GM18499 (cell line): ENCODE measurements around the gene ERVFRD-1.
"Not testable (repeated sequence)": the region's sequence is repeated elsewhere in the genome, so short reads cannot be mapped to it uniquely, and the experiment has no call there.

Experiments used
- ATAC-seq: cut with Tn5 transposase; IDR thresholded peaks from one replicate; pipeline ENCODE4 v1.9.1; 2021; ENCODE audit warnings: moderate number of reproducible peaks; ENCODE audit not compliant: insufficient read depth, unreplicated experiment

ERVFRD-1 gene

DNA sequence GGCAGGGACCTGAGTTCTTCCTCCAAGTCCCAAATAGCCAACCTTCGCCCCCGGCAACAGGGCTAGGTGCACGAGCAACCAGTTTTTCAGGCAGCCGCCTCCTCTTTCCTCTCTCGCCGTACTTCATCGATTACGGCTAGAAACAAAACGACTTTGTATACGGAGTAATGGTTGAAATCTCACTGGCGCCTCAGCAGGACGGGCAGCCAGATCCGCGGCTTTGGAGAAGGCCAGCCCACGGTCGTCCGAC lies 18.2 kb downstream of the ERVFRD-1 start:
- peak; percentile 7 for ATAC-seq

DNA sequence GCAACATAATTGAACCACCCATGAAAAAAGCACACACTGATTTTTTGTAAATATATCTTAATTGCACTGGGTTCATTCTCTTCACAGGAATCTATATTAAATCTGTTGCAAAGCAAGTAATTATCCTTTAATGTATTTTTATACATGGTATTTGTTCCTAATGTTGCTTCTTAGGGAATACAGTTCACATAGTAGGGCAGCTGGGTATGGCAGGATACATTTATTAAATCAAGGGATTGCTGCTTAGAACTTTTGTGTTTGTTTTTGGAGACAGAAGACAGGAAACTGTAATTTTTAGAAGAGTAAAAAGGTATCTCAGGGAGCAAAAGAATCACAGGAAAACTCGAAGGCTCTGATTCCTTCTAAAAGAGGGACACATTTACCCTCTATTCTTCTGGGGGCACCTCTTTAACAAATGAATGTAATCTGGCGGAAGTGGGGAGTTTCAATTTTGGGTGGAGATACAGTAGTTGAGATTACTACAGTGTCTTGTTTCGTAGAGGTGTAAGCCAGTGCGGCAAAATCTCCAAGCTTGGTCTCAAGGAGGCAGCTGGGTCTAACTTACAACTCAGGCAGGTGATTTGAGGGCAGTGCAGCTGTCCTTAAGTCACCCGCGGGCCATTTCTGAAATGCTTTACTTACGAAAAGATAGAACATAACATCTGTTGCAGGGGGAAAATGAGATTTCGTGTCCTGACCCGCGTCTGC lies 18.7 kb downstream of the ERVFRD-1 start:
- ATAC-seq, result peak; percentile 24

DNA sequence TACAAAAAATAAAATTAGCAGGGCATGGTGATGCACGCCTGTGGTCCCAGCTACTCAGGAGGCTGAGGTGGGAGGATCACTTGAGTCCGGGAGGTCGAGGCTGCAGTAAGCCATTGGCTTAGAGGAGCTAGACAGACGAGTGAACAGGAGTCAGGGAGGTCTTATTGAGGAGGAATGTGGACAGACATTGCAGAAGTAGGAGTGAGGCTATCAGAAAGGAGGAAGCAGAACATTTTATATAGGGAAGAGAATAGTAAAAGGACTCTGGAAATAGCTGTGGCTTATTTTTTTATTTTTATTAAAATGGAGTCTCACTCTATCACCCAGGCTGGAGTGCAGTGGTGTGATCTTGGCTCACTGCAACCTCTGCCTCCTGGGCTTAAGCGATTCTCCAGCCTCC lies 20.4 kb downstream of the ERVFRD-1 start:
- ATAC-seq, result not testable (repeated sequence)

DNA sequence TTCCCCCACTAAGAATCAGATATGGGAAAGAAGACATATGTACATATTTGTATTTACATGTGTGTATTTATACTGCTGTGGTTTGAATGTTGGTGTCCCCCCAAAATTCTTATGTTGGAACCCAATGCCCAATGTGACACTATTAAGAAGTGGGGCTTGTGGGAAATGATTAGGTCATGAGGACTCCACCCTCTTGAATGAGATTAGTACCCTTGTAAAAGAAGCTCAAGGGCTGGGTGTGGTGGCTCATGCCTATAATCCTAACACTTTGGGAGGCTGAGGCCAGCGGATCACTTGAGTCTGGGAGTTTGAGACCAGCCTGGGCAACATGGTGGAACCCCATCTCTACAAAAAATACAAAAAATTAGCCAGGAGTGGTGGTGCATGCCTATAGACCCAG lies 21.8 kb downstream of the ERVFRD-1 start:
- ATAC-seq, result no peak

DNA sequence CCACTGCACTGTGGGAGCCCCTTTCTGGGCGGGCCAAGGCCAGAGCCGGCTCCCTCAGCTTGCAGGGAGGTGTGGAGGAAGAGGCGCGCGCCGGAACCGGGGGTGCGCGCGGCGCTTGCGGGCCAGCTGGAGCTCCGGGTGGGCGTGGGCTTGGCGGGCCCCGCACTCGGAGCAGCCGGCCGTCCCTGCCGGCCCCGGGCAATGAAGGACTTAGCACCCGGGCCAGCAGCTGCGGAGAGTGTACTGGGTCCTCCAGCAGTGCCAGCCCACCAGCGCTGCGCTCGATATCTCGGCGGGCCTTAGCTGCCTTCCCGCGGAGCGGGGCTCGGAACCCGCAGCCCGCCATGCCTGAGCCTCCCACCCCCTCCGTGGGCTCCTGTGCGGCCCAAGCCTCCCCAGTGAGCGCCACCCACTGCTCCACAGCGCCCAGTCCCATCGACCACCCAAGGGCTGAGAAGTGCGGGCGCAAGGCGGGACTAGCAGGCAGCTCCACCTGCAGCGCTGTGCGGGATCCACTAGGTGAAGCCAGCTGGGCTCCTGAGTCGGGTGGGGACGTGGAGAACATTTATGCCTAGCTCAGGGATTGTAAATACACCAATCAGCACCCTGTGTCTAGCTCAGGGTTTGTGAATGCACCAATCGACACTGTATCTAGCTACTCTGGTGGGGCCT lies 24.2 kb downstream of the ERVFRD-1 start:
- not testable (repeated sequence) for ATAC-seq

DNA sequence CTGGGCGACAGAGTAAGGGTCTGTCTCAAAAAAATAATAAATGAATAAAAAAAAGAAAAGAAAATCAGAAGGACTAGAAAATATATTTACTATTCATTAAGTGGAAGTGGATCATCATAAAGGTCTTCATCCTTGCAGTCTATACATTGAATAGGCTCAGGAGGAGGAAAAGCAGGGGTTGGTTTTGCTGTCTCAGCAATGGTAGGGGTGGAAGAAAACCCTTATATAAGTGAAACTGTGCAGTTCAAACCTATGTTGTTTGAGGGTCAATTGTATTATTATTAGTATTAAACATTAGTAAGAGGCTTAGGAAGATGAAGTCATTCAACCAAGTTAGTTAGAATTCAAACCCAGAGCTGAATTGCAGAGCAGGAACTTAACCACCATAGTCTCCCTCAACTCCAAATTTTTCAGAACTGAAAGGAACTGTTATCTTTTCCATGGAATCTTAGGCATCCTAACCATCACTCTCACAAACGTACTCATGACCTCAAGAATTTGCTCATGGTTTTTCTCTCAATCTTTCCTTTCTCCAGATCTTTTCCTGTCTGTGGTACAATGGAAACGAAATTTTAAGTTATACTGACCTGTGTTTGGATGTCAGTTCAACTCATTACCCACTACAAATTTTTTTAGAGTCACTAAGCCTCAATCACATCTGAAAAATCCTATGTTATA lies 25.6 kb downstream of the ERVFRD-1 start:
- ATAC-seq, result no peak

DNA sequence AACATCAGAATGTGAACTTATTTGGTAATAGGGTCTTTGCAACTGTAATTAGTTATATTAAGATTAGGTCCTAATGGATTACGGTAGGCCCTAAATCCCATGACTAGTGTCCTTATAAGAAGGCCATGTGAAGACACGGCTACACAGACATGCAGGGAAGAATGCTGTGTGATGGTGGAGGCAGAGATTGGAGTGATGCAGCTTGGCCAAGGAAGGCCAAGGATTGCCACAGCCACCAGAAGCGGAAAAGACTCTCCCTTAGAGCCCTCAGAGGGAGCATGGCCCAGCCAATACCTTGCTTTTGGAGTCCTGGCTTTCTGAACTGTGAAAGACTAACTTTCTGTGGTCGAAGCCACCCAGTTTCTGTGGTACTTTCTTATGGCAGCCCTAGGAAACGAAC lies 27.6 kb downstream of the ERVFRD-1 start:
- ATAC-seq, result no peak

DNA sequence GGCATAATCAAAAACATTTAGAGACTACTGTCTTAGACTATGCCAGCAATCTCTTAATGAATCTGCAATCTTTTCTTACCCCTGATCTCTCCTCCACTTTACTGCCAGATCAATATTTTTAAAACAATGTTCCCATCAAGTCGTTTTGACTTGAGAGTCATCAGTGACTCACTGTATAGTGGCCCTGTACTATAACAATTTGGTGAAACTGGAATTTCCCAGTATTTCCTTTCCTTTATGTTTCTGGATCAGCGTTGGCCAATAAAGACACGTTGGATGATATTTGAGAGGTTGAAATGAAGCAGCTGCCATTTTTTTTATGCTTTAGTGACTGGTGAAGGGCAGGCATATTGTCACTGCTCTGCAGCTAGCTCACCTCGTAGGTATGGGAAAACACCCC lies 28.0 kb downstream of the ERVFRD-1 start:
- ATAC-seq, result no peak

DNA sequence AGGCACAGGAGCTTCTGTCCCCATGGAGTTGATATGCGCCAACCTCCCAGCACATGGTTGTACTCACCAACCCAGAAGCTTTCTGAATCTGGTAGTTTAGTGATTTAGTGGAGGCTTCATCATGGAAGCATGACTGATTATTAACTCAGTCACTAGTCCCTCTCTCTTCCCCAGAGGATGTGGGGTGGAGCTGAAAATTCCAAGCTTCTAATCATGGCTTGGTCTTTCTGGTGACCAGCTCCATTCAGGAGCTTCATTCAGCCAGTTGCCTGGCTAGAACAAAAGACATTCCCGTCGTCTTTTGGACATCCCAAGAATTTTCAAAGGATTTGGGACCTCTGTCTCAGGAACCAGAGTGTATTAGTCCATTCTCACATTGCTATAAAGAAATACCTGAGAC lies 31.2 kb downstream of the ERVFRD-1 start:
- no peak for ATAC-seq

DNA sequence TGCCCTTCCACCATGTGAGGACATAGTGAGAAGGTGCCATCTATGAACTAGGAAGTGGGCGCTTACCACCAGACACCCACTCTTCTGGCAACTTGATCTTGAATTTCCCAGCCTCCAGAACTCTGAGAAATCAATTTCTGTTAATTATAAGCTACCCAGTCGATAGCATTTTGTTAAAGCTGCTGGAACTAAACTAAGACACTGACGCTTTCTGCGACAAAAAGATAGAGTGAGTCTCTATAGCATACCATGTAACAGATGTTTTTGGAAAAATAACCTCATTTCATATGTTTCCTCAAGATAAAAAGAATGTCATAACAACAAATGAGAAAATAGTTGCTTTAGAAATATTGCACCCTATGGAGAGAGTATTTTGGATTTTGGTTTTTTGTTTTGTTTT lies 33.3 kb downstream of the ERVFRD-1 start:
- ATAC-seq, result no peak

DNA sequence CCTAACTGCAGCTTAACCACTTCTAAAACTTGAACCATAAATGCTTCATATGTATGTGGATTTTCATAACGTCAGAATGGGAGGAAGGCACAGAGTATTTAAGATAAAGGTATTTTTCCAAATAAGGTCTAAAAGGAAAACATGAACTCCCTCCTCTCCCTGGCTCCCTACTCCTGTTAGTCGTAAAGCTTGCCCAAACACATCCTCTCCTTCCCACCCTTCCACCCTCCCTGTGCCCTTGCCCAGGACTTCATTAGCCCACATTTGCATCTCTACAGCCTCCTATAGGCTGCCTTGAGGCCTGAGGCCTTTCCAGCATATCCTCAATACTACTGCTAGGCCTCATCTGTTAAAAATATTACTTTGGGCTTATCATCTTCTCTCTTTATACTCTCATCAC lies 35.0 kb downstream of the ERVFRD-1 start:
- no peak for ATAC-seq

DNA sequence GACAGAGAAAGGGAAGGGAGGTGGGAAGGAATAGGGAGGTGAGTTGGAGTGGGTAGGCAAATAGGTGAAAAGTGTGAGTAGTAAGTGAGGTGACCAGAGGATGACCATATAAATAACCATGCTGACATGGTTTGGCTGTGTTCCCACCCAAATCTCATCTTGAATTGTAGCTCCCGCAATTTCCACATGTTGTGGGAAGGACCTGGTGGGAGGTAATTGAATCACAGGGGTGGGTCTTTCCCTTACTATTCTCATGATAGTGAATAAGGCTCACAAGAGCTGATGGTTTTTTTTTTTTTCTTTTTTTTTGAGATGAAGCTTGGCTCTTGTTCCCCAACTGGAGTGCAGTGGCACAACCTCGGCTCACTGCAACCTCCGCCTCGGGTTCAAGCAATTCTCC lies 39.4 kb downstream of the ERVFRD-1 start:
- ATAC-seq, result no peak

DNA sequence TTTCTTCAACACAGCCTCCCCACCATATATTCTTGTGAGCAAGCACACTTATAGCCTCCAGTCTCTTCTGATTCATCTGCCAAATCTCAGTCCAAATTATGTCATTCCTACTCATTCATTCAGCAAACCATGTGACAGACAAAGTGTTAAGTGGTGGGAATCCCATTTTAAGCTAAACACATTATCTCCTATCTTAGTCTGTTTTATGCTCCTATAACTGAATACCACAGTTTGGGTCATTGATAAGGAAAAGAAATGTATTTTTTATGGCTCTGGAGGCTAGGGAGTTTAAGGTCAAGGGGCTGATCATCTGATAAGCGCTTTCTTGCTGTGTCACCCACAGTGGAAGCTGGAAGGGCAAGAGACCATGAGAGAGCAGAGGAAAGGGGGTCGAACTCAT lies 41.8 kb downstream of the ERVFRD-1 start:
- no peak for ATAC-seq

DNA sequence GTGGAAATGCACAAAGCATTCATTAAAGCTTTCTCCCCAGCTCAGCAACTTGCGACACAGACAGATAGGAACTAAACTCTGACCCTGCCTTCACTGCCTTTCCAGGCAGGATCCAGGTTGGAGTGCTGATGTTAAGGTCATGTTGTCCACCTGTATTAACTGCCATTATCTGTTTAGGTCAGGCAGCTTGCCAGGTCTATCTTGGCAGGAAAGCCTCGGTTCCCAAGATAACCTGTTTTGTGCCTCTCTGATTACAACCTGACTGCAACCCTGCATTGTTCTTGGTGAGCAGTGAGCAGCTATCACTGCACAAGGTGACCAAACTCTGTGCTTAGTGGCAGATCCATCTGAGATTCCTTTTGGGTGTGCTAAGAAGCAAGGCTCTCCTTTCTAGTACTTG lies 44.2 kb downstream of the ERVFRD-1 start:
- no peak for ATAC-seq

DNA sequence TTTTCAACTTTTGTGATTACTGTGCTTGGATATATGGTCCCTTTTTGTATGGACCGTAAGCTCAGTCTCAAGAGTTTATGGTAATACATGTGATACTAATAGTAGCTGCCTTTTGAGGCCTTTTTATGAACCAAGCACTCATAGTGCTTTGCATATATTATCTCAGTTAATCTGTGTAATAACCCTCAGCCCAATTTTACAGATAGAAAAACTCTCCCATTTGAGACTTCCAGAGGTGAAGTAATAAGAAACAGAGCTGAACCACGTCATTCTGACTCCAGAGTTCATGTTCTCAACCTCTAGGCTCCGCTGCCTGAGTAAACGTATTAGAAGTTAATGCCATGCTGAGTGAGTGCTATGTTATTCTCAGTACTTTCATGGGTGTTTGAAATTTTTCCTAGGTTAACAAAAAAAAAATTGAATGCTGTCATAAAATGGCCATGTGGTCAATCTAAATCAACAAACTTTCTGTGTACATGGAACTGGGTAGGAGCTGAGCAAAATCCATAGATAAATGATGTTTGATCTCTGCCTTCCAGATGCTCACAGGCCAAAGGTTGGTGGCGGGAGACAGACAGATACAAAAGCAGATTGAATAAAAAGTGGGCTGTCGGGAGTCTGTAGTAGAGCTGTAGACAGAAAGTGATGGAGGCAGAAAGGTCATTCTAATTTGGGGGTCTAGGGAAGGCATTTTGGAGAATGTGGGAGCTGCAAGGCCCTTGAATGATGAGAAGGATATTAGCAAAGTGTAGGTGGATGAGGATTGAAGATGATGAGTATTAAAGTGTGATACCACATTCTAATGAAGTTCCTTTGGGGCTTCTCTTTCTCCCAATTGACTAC lies 44.8 kb downstream of the ERVFRD-1 start:
- no peak for ATAC-seq

DNA sequence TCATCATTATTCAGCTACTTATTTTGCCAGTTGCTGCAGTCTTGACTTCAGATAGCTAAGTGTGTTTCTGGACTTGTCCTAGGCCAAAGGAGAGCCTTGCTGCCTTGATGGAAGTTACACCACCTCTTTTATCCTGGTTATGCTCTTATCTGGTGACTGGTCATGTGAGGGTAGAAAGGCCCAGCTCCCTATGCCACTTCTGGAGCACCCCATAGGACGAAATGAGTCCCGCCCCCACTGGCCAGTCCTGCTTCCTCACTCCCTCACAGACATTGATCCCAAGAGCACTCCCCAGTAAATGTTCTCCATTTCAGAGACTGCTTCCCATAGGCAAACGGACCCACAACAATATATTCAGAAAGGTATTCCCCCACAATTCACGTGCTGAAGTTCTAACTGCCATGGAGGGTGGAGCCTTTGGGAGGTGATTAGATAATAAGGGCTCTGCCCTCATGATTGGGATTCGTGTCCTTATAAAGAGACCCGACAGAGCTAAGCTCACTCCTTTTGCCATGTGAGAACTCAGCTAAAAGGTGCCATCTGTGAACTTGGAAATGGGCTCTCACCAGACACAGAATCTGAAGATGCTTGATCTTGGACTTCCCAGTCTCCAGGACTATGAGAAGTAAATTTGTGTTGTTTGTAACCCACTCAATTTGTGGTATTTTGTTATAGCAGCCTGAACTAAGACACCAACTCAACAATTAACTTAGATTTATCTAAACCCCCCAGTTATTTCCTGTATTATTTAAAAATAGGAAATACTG lies 45.9 kb downstream of the ERVFRD-1 start:
- no peak for ATAC-seq

DNA sequence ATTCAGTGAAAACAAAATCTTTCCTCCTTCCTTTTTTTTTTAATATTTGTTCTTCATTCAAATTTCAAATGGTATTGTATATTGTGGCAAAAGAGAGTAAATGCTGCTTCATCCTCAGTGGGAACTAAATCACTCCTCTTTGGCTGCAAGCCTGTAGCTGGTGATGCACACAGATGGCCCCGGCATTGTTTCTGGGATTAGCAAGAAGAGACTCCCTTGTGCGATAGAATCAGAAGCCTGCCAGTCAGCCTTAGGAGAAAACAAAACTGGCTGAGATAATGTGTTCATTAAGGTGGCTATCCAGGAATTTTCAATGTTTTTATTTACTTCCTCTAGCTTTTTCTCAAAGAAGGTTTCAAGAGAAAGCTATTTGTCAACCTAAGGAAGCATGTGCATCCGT lies 46.7 kb downstream of the ERVFRD-1 start:
- ATAC-seq, result no peak

DNA sequence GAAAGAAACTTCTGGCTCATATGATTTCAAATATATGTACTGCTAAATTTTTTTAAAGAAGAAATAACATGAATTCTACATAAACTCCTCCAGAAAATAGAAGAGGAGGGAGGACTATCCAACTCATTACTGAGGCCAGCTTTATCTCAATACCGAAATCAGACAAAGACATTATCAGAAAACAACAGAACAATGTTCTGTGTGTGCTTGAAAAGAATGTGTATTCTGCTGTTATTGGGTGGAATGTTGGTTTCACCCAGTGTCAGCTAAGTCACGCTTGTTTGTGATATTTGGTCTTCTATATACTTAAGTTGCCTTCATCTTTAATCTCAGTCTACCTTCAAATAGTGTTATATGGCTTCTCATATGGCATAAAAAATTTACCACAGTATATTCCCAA lies 48.8 kb downstream of the ERVFRD-1 start:
- ATAC-seq, result no peak

DNA sequence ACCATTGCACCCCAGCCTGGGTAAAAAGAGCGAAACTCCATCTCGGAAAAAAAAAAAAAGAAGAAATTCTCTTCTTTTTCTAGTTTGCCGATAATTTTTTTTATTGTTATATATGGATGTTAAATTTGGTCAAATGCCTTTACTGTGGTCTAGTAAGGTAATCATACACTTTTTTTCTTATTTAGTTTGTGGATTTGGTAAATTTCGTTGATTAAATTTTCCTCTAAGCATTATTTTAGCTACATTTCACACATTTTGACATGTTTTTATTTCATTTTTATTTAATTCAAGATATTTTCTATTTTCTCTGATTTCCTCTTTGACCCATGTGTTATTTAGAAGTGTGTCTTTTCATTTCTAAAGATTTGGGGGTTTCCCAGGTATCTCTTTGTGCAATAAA lies 49.4 kb downstream of the ERVFRD-1 start:
- no peak for ATAC-seq

DNA sequence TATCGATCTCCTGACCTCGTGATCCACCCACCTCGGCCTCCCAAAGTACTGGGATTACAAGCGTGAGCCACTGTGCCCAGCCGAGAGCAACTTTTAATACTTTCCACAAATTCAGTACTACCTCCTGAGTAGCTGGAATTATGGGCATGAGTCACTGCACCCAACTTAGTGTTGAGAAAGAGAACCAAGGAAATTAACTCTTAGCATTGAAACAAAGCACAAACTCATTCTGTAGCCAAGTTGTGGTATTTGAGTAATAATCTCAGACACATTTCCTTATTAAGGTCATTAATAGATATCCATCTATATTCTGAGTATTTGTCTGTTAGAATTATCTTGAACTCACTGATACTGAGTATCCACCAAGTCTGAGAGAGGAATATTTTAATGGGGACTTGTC lies 53.1 kb downstream of the ERVFRD-1 start:
- no peak for ATAC-seq
